ENCODE data around the gene SKA2.
"Not testable (repeated sequence)": the region's sequence is repeated elsewhere in the genome, so short reads cannot be mapped to it uniquely, and the experiment has no call there.

The SKA2 gene

DNA sequence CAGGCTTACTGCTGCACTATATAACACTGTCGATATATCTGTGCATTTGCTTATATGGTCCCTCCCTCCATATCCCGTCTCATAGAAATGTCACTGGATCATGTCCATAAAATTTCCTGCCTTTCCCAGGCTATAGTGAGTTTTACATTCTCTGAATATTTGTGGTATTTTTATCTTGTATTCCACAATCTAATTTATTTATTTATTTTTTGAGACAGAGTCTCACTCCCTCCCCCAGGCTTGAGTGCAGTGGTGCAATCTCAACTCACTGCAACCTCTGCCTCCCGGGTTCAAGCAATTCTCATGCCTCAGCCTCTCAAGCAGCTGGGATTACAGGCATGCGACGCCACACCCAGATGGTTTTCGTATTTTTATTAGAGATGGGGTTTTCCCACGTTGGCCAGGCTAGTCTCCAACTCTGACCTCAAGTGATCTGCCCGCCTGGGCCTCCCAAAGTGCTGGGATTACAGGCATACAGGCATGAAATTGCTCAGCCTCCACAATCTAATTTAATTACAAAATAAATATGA is 61.2 kb downstream of the SKA2 start:
- no peak for DNase-seq

DNA sequence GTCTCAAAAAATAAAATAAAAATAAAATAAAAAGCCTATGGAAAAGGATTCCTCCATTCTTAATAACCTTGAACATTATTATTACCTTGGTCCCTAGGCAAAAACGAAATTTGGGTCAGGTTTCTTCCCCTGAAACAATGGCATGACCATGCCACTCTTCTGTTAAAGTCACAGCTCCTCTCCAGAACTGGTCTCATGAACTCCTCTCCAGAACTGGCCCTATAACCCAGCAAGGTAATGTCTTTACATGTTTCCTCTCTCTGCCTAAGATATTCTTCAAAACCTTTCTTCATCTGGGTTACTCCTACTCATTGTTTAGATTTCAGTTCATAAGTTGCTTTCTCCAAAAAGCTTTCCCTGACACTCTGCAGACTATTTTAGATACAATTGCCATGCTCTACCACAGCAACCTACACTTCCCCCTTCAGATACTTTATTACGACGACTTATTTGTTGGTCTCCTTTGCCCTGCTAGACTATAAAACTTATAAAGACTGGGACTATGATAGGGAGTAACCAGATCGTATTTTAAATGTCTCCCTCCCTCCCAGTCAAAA is 61.8 kb downstream of the SKA2 start:
- DNase-seq: no peak

DNA sequence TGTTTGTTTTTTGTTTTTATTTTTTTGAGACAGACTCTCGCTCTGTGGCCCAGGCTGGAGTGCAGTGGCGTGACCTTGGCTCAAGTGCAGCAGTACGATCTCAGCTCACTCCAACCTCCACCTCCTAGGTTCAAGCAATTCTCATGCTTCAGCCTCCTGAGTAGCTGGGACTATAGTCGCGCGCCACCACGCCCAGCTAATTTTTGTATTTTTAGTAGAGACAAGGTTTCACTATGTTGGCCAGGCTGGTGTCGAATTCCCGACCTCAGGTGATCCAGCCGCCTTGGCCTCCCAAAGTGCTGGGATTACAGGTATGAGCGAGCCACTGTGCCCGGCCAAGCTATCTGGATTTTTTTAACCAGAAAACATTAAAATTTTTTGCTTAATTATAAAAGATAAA is 64.4 kb downstream of the SKA2 start:
- not testable (repeated sequence) for DNase-seq

DNA sequence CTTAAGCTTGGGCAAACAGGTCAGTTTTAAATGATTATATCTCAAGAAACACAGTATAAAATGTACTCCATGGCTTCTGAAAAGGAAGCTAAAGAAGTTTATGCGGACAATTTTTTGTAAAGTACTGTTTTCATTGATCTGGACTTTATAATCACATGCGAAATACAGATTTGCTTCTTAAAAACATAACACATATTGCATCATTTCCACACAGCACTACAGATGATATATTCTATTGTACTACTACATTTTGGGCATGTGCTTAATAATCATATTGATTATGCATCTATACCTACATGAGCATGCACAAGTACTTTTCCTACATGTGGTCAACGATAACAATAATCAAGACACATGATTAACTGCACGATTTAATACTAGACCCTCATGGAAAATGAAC is 70.8 kb downstream of the SKA2 start:
- no peak for DNase-seq

DNA sequence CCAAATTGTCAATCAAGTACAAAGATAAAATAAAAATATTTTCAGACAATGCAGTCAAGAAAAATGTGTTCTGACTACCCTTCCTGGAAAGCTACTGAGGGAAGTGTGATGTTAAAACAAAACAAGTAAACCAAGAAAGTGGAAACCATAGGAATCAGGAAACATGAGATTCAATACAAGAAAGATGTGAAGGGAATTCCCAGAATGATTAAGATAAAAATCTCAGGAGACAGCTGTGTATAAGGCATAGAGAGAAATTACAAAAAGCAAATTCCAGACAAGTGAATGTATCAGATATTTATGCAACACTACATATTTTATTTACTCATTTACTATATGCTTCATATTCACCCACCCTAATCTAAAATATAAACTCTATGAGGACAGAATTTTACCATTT is 80.5 kb downstream of the SKA2 start:
- DNase-seq: no peak

DNA sequence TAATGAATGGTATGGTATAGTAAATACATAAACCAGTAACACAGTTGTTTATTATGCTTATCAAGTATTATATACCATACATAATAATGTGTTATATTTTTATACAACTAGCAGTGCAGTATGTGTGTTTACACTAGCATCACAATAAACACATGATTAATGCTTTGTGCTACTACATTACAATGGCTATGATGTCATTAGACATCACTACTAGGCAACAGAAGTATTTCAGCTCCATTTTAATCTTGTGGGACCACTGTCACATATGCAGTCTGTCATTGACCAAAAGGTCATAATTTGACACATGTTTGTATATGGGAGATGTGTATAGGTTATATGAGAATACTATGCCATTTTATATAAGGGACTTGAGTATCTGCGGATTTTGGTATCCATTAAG is 81.0 kb downstream of the SKA2 start:
- no peak for DNase-seq

DNA sequence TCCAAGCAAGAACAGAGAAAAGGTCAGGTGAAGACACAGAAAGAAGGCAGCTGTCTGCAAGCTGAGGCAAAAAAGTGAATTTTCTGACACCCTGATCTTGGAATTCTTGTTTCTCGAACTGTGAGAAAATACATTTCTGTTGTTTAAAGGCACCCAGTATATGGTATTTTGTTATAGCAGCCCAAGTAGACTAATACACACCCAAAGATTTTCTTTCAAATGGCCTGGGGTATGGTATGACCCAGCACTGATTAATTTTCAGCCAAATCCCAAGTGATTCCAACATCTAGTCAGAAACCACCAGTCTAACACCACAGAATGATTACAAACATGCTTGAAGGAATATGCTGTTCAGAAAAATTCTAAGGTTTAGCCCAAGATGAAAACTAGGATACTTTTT is 85.1 kb downstream of the SKA2 start:
- no peak for DNase-seq

DNA sequence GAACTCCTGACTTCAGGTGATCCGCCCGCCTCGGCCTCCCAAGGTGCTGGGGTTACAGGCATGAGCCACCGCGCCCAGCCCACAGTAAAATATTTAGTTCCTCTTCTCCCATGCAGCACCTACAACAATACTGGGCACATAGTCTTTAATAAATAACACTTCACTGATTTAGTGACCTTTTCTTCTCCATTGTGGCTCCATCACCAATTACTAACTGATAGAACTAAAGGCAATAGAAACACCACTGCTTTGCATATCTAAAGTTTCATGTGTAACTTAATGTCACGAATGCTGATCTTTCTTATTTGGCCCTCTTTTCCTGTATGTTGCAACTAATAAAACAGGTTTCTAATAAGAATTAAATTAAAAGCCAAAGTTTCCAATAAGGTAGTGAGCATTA is 87.2 kb downstream of the SKA2 start:
- no peak for DNase-seq

DNA sequence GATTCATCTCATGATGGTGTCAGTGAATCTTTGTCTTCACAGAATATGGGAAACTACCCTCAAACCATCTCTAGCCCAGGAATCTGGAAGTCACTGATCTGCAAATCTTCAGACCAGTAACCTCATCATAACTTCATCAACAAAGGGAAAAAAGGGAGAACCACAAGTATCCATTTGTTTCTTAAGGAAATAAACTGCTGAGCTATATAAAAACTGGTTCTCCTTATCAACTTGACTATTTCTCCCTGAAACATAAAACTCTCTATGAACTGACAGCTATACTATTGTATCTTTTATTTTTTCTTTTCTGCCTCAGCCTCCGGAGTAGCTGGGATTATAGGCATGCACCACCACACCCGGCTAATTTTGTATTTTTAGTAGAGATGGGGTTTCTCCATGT is 87.6 kb downstream of the SKA2 start:
- no peak for DNase-seq

DNA sequence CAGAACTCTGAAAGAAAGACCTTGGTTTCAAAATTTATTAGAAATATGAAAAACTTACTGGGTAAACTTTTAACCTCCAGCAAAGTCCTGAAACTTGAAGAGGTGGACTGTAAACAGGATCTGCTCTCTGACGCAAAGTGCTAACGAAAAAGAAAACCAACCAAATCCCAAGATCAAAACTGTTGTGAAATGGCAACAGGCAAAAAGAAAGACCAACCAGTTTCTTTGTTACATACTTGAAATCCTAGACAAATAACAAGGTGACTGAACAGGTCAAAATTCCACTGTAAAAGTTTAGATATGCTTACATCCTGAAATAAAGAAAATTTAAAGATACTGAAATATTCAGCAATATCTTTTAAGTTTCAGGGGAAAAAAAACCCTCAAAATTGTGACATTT is 92.5 kb downstream of the SKA2 start:
- DNase-seq: no peak

Data from stimulated activated CD4-positive, alpha-beta T cell treated with anti-CD3 and anti-CD28 coated beads, Interleukin-4, amount 100 ng/mL, for 1 hour (primary cell).